ENCODE results near the gene PTPRM. TPM values are rescaled to one million over a fixed set of nuclear protein-coding genes. Genes with fewer than 3 reads are reported as not detected.

PTPRM gene
- total and polyA plus RNA-seq, 4 donors = 61.1 to 146 (median 87.5) TPM

GRCh38 chr18:8412117-8412516 lies 845.0 kb downstream of the PTPRM start:
- H3K4me1 ChIP-seq (ENCODE audit: control insufficient read depth in 5 of 5, insufficient read depth in 5 of 5, low read length in 5 of 5) = no peaks in the 10 kb centered on the region
- no peak overlapping the region for H3K27ac ChIP-seq (ENCODE audit: low read depth in 1 of 2, low read length in 1 of 2)
- DNase-seq = no peak
- WGBS, 2 donors = 87 to 94% methylated on average over 8 of the region's 8 CpGs
- peaks cover 0 to 19% (median 9%) of the 10 kb centered on the region in 4 donors for H3K36me3 ChIP-seq (ENCODE audit: control insufficient read depth in 4 of 4, insufficient read depth in 4 of 4, low read length in 4 of 4)
- ATAC-seq (ENCODE audit: insufficient read depth, low FRiP score) = no peak
- peaks cover 0 to 15% (median 5%) of the 10 kb centered on the region in 4 donors for H3K9me3 ChIP-seq (ENCODE audit: control insufficient read depth in 4 of 4, insufficient read depth in 3 of 4, low read length in 3 of 4)
- H3K9ac ChIP-seq (ENCODE audit: insufficient read depth in 1 of 2, low read length in 2 of 2) = no peak overlapping the region
- no peak for TF ChIP-seq CTCF (IDR thresholded peaks at IDR 0.05; ENCODE audit: control extremely low read depth, extremely low read depth)
- no peak overlapping the region for H3K4me3 ChIP-seq
- no peaks in the 10 kb centered on the region for H3K27me3 ChIP-seq (ENCODE audit: control insufficient read depth in 3 of 3, insufficient read depth in 3 of 3, low read length in 2 of 3)

DNA sequence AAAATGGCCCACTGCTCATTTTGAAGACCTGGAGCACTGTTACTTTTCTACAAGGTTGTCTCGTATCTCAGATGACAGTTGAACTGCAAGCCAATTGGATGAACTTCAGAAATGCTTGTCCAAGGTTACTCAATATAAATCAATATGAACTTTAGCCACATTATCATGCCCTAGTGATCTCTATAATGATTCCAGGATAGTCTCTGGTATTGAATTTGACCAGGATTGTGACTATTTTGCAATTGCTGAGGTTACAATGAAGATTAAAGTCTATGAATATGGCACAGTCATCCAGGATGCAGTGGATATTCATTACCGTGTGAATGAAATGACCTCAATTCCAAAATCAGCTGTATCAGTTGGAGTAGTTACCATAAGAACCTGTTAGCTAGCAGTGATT lies 846.1 kb downstream of the PTPRM start:
- Histone ChIP-seq H3K4me3 (no peak overlapping the region), H3K4me1 (ENCODE audit: control insufficient read depth in 5 of 5, insufficient read depth in 5 of 5, low read length in 5 of 5) (no peaks in the 10 kb centered on the region), H3K9ac (ENCODE audit: insufficient read depth in 1 of 2, low read length in 2 of 2) (no peak overlapping the region), H3K9me3 (ENCODE audit: control insufficient read depth in 4 of 4, insufficient read depth in 3 of 4, low read length in 3 of 4) (peaks cover 0 to 11% (median 5%) of the 10 kb centered on the region in 4 donors), H3K27me3 (ENCODE audit: control insufficient read depth in 3 of 3, insufficient read depth in 3 of 3, low read length in 2 of 3) (no peaks in the 10 kb centered on the region), H3K27ac (ENCODE audit: low read depth in 1 of 2, low read length in 1 of 2) (no peak overlapping the region), H3K36me3 (ENCODE audit: control insufficient read depth in 4 of 4, insufficient read depth in 4 of 4, low read length in 4 of 4) (peaks cover 0 to 8% (median 3%) of the 10 kb centered on the region in 4 donors)
- WGBS, 2 donors = 91 to 94% methylated on average over 2 of the region's 2 CpGs
- no peak for TF ChIP-seq CTCF (IDR thresholded peaks at IDR 0.05; ENCODE audit: control extremely low read depth, extremely low read depth)
- DNase-seq = no peak
- no peak for ATAC-seq (ENCODE audit: insufficient read depth, low FRiP score)

GRCh38 chr18:8413751-8414150 lies 846.6 kb downstream of the PTPRM start:
- 59 to 60% methylated on average over 6 of the region's 6 CpGs for WGBS, 2 donors
- no peak for ATAC-seq (ENCODE audit: insufficient read depth, low FRiP score)
- peaks cover 0 to 11% (median 5%) of the 10 kb centered on the region in 4 donors for H3K9me3 ChIP-seq (ENCODE audit: control insufficient read depth in 4 of 4, insufficient read depth in 3 of 4, low read length in 3 of 4)

More at GRCh38 chr18:8413751-8414150, 846.6 kb downstream of the PTPRM start:
- H3K9ac ChIP-seq (ENCODE audit: insufficient read depth in 1 of 2, low read length in 2 of 2) = no peak overlapping the region
- no peaks in the 10 kb centered on the region for H3K4me1 ChIP-seq (ENCODE audit: control insufficient read depth in 5 of 5, insufficient read depth in 5 of 5, low read length in 5 of 5)
- DNase-seq = no peak
- no peak overlapping the region for H3K27ac ChIP-seq (ENCODE audit: low read depth in 1 of 2, low read length in 1 of 2)
- H3K36me3 ChIP-seq (ENCODE audit: control insufficient read depth in 4 of 4, insufficient read depth in 4 of 4, low read length in 4 of 4) = peaks cover 0 to 3% (median under 1%) of the 10 kb centered on the region in 4 donors
- TF ChIP-seq CTCF (IDR thresholded peaks at IDR 0.05; ENCODE audit: control extremely low read depth, extremely low read depth) = no peak
- no peak overlapping the region for H3K4me3 ChIP-seq
- H3K27me3 ChIP-seq (ENCODE audit: control insufficient read depth in 3 of 3, insufficient read depth in 3 of 3, low read length in 2 of 3) = no peaks in the 10 kb centered on the region

All from lung (tissue), 12 donors.